Ishikawa (cell line): ENCODE data around the gene ACSM5.

Source experiments
- CEBPB ChIP-seq: IDR thresholded peaks from 2 replicates; pipeline ENCODE4 v1.6.1; 2012
- CREB1 ChIP-seq: IDR thresholded peaks from 2 replicates; pipeline ENCODE4 v1.6.1; 2012; ENCODE audit warnings: low read depth
- EGR1 ChIP-seq: IDR thresholded peaks from 2 replicates; pipeline ENCODE4 v1.6.1; 2012
- EP300 ChIP-seq: IDR thresholded peaks from 2 replicates; pipeline ENCODE4 v1.6.1; 2012; ENCODE audit warnings: borderline replicate concordance
- FOXM1 ChIP-seq: IDR thresholded peaks from 2 replicates; pipeline ENCODE4 v1.6.1; 2012; ENCODE audit warnings: low read depth, borderline replicate concordance
- NFIC ChIP-seq: IDR thresholded peaks from 2 replicates; pipeline ENCODE4 v1.6.1; 2012
- RAD21 ChIP-seq: IDR thresholded peaks from 2 replicates; pipeline ENCODE4 v1.6.1; 2012; ENCODE audit warnings: low read depth
- TAF1 ChIP-seq: IDR thresholded peaks from 2 replicates; pipeline ENCODE4 v1.6.1; 2012; ENCODE audit warnings: low read depth, mild to moderate bottlenecking
- TCF12 ChIP-seq: IDR thresholded peaks from 2 replicates; pipeline ENCODE4 v1.6.1; 2012; ENCODE audit warnings: low read depth
- TEAD4 ChIP-seq: IDR thresholded peaks from 2 replicates; pipeline ENCODE4 v1.6.1; 2012
- YY1 ChIP-seq: IDR thresholded peaks from 2 replicates; pipeline ENCODE4 v1.6.1; 2012; ENCODE audit warnings: low read depth
- ZBTB7A ChIP-seq: IDR thresholded peaks from 2 replicates; pipeline ENCODE4 v1.6.1; 2012; ENCODE audit warnings: low read depth
- TF ChIP-seq, protein P1 (sequence below): IDR thresholded peaks from 2 replicates; pipeline ENCODE4 v1.6.1; 2012
- TF ChIP-seq, protein P2 (sequence below): IDR thresholded peaks from 2 replicates; pipeline ENCODE4 v1.6.1; 2012
- TF ChIP-seq, protein P3 (sequence below): IDR thresholded peaks from 2 replicates; pipeline ENCODE4 v1.6.1; 2012; ENCODE audit warnings: low read depth, mild to moderate bottlenecking

The ACSM5 gene, protein sequence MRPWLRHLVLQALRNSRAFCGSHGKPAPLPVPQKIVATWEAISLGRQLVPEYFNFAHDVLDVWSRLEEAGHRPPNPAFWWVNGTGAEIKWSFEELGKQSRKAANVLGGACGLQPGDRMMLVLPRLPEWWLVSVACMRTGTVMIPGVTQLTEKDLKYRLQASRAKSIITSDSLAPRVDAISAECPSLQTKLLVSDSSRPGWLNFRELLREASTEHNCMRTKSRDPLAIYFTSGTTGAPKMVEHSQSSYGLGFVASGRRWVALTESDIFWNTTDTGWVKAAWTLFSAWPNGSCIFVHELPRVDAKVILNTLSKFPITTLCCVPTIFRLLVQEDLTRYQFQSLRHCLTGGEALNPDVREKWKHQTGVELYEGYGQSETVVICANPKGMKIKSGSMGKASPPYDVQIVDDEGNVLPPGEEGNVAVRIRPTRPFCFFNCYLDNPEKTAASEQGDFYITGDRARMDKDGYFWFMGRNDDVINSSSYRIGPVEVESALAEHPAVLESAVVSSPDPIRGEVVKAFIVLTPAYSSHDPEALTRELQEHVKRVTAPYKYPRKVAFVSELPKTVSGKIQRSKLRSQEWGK

DNA sequence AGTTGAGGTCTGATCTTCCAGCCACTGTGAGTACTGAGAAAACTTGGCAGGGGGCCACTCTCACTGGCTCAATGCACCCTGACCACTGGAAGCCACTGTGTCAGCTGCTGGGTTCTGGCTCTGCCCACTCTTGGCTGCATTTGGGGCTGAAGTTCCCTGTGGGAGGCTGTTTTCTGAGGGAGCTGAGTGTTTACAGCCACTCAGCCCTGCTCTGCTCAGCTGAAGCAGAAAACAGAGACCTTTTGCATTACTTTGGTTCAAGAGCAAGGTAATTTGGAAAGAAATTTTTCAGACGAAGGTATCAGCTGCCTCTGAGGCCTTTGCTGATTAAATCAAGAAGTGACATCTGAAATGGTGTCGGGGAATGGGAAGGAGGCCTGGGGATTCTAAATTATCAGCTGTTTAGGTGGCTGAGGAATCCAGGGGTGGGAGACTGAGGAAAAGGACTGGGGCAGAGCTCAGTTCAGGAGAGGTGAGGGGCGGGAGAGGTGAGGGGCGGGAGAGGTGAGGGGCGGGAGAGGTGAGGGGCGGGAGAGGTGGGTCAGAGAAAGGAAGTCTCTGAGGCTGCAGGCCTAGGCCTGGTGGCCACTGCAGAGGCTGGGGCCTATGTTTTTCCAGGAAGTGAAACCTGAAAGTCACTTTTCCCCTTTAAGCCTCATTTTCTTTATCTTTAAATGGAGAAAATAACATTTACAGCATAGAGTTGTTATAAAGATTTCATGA is at the start of gene ACSM5:
Gene ACSM5 (plus strand): TSS at position 137 of the 723 bp plus-strand sequence. CDS start 1,951 bp downstream, outside the sequence.
- TF ChIP-seq, protein P1, sequence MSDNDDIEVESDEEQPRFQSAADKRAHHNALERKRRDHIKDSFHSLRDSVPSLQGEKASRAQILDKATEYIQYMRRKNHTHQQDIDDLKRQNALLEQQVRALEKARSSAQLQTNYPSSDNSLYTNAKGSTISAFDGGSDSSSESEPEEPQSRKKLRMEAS, result no peak
- TF ChIP-seq EGR1 (no peak), YY1 (no peak), CEBPB (no peak), TAF1 (no peak), CREB1 (no peak), EP300 (no peak), TEAD4 (no peak), NFIC (no peak), TCF12 (no peak)
- TF ChIP-seq, protein P2, sequence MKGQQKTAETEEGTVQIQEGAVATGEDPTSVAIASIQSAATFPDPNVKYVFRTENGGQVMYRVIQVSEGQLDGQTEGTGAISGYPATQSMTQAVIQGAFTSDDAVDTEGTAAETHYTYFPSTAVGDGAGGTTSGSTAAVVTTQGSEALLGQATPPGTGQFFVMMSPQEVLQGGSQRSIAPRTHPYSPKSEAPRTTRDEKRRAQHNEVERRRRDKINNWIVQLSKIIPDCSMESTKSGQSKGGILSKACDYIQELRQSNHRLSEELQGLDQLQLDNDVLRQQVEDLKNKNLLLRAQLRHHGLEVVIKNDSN, result no peak

DNA sequence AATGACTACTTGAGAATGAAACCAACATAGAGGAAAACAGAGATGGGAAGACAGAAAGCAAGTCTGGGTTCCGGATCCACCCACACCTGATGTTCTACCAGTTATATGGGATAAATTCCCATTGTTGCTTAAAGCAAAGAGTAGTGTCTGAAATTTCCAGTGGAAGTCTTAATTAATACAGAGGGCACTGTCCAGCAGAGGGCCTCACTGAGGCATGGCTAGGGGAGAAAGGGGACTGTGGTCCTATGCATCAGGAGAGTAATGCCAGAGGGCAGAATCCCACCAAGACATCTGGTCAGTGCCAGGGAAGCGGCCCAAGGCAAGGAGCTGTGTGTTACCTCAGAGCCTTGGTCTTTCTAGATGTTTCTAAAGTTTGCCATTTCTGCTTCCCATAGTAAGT is 49.3 kb upstream of the ACSM5 start:
- TF ChIP-seq, protein P1, result no peak
- TF ChIP-seq EP300, result no peak
- TF ChIP-seq NFIC, result no peak
- TF ChIP-seq, protein P2, result no peak
- no peak for TF ChIP-seq YY1
- no peak for TF ChIP-seq TEAD4

DNA sequence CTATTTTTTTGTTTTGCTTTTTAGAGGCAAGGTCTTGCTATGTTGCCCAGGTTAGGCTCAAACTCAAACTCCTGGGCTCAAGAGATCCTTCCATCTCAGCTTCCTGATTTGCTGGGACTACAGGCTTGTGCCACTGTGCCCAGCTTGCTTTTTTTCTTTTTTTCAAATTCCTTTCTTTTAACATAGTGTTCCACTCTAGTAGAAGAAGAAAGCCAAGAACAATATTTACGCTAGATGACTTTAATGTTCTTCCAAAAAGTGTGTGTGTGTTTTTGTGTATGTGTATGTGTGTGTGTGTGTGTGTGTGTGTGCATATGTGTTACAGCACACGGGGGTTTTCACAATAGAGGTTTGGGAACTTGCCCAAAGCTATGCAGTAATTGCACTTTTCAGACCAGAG is 46.1 kb upstream of the ACSM5 start:
- no peak for TF ChIP-seq TEAD4
- no peak for TF ChIP-seq CREB1
- no peak for TF ChIP-seq NFIC
- no peak for TF ChIP-seq EP300
- no peak for TF ChIP-seq FOXM1
- TF ChIP-seq, protein P1, result no peak
- TF ChIP-seq, protein P2, result no peak
- TF ChIP-seq EGR1, result no peak
- TF ChIP-seq, protein P3, sequence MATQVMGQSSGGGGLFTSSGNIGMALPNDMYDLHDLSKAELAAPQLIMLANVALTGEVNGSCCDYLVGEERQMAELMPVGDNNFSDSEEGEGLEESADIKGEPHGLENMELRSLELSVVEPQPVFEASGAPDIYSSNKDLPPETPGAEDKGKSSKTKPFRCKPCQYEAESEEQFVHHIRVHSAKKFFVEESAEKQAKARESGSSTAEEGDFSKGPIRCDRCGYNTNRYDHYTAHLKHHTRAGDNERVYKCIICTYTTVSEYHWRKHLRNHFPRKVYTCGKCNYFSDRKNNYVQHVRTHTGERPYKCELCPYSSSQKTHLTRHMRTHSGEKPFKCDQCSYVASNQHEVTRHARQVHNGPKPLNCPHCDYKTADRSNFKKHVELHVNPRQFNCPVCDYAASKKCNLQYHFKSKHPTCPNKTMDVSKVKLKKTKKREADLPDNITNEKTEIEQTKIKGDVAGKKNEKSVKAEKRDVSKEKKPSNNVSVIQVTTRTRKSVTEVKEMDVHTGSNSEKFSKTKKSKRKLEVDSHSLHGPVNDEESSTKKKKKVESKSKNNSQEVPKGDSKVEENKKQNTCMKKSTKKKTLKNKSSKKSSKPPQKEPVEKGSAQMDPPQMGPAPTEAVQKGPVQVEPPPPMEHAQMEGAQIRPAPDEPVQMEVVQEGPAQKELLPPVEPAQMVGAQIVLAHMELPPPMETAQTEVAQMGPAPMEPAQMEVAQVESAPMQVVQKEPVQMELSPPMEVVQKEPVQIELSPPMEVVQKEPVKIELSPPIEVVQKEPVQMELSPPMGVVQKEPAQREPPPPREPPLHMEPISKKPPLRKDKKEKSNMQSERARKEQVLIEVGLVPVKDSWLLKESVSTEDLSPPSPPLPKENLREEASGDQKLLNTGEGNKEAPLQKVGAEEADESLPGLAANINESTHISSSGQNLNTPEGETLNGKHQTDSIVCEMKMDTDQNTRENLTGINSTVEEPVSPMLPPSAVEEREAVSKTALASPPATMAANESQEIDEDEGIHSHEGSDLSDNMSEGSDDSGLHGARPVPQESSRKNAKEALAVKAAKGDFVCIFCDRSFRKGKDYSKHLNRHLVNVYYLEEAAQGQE, result no peak
- TF ChIP-seq ZBTB7A, result no peak
- TF ChIP-seq TCF12, result no peak
- no peak for TF ChIP-seq CEBPB
- no peak for TF ChIP-seq YY1
- no peak for TF ChIP-seq TAF1
- TF ChIP-seq RAD21, result no peak

DNA sequence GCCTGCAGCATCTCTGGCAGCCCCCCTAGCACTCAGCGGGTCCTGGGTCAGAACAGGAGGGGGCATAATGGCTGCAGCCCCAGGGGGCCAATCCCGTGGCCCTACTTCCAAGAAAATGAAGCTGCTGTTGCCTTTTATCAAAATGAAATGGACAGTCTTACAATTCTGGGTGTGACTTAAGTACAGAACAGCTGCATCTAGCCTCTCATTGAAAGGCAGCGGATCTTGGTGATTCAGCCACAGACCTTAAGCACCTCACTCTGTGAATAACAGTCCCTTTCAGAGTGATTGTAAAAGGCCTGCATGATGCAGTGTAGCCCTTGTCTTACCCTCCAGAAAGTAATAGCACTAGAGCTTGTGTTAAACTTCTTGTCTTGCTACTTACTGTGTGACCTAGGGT is 45.3 kb upstream of the ACSM5 start:
- TF ChIP-seq CEBPB (no peak), NFIC (no peak), TCF12 (no peak), CREB1 (no peak)
- TF ChIP-seq, protein P3, result no peak
